MM.1S (cell line): ENCODE data around the gene ADTRP.

Experiments used
- DNase-seq: peaks from one replicate; pipeline ENCODE4 v3.0.0-alpha.2; 2015
- H2AFZ ChIP-seq: fragments of 300-600 bp; sonication (generic); 2 replicates; pipeline ENCODE4 v1.6.0; 2016; ENCODE audit warnings: antibody characterized with exemption, low read length
- H3F3A ChIP-seq: fragments of 300-600 bp; sonication (generic); 2 replicates; pipeline ENCODE4 v1.6.1; 2016; ENCODE audit warnings: mild to moderate bottlenecking, antibody characterized with exemption, low read length, moderate library complexity, mixed read lengths; ENCODE audit not compliant: insufficient read depth
- H3K27ac ChIP-seq: fragments of 300-600 bp; sonication (generic); 2 replicates; pipeline ENCODE4 v1.5.1; 2016; ENCODE audit warnings: mild to moderate bottlenecking, low read length
- H3K27me3 ChIP-seq: fragments of 300-600 bp; sonication (generic); replicated peaks from 2 replicates; pipeline ENCODE4 v1.6.0; 2016; ENCODE audit warnings: low read length; ENCODE audit not compliant: insufficient read depth
- H3K36me3 ChIP-seq: fragments of 300-600 bp; sonication (generic); replicated peaks from 2 replicates; pipeline ENCODE4 v1.6.1; 2016; ENCODE audit warnings: mild to moderate bottlenecking, low read length, mixed read lengths; ENCODE audit not compliant: insufficient read depth
- H3K4me1 ChIP-seq: fragments of 300-600 bp; sonication (generic); 2 replicates; pipeline ENCODE4 v1.6.1; 2016; ENCODE audit warnings: low read length, mixed read lengths
- H3K4me2 ChIP-seq: fragments of 300-600 bp; sonication (generic); 2 replicates; pipeline ENCODE4 v1.6.0; 2016; ENCODE audit warnings: low read depth, low read length
- H3K4me3 ChIP-seq: fragments of 300-600 bp; sonication (generic); 2 replicates; pipeline ENCODE4 v1.5.1; 2016; ENCODE audit warnings: low read length, mixed read lengths
- H3K79me2 ChIP-seq: fragments of 300-600 bp; sonication (generic); 2 replicates; pipeline ENCODE4 v1.6.1; 2016; ENCODE audit warnings: mixed run types, low read length, mixed read lengths
- H3K9ac ChIP-seq: fragments of 300-600 bp; sonication (generic); 2 replicates; pipeline ENCODE4 v1.6.1; 2016; ENCODE audit warnings: low read length, mixed read lengths
- H3K9me2 ChIP-seq: fragments of 300-600 bp; sonication (generic); replicated peaks from 2 replicates; pipeline ENCODE4 v1.6.1; 2016; ENCODE audit warnings: mild to moderate bottlenecking, low read length, mixed read lengths; ENCODE audit not compliant: insufficient read depth
- H3K9me3 ChIP-seq: fragments of 300-600 bp; sonication (generic); replicated peaks from 2 replicates; pipeline ENCODE4 v1.6.1; 2016; ENCODE audit warnings: mild to moderate bottlenecking, low read length, mixed read lengths; ENCODE audit not compliant: insufficient read depth
- H4K20me1 ChIP-seq: fragments of 300-600 bp; sonication (generic); 2 replicates; pipeline ENCODE4 v1.6.1; 2016; ENCODE audit warnings: mild to moderate bottlenecking, low read length, moderate library complexity, mixed read lengths; ENCODE audit not compliant: insufficient read depth
- CTCF ChIP-seq: fragments of 300-600 bp; sonication (generic); IDR thresholded peaks from 2 replicates; pipeline ENCODE4 v1.5.1; 2016; ENCODE audit warnings: antibody characterized with exemption, low read length, mixed read lengths
- EZH2 ChIP-seq: fragments of 300-600 bp; sonication (generic); optimal IDR thresholded peaks from 2 replicates; pipeline ENCODE3; 2017; ENCODE audit warnings: low read depth, mild to moderate bottlenecking, antibody characterized with exemption, low read length, mixed read lengths
- EZH2phosphoT487 ChIP-seq: fragments of 300-600 bp; sonication (generic); IDR thresholded peaks from 2 replicates; pipeline ENCODE4 v1.6.1; 2018; ENCODE audit warnings: antibody characterized with exemption, low read length

The ADTRP gene

GRCh38 chr6:11764250-11764604 lies 14.4 kb downstream of the ADTRP start:
- no peaks in the 10 kb centered on the region for H3K9me3 ChIP-seq
- TF ChIP-seq CTCF (no peak), EZH2phosphoT487 (no peak), EZH2 (no peak)
- no peaks in the 10 kb centered on the region for H3K27me3 ChIP-seq
- H2AFZ ChIP-seq: no peak overlapping the region
- H3K9ac ChIP-seq: no peak overlapping the region
- no peaks in the 10 kb centered on the region for H3K79me2 ChIP-seq
- H3K4me2 ChIP-seq: no peak overlapping the region
- H3K4me3 ChIP-seq: no peak overlapping the region
- no peaks in the 10 kb centered on the region for H3F3A ChIP-seq
- no peaks in the 10 kb centered on the region for H3K36me3 ChIP-seq
- no peak for DNase-seq
- H3K9me2 ChIP-seq: no peaks in the 10 kb centered on the region
- no peaks in the 10 kb centered on the region for H4K20me1 ChIP-seq
- H3K27ac ChIP-seq: no peak overlapping the region
- no peaks in the 10 kb centered on the region for H3K4me1 ChIP-seq

- Histone ChIP-seq H3K4me1 (no peaks in the 10 kb centered on the region), H3K27ac (no peak overlapping the region), H3K9me3 (no peaks in the 10 kb centered on the region), H3K4me2 (no peak overlapping the region), H3F3A (no peaks in the 10 kb centered on the region), H3K79me2 (no peaks in the 10 kb centered on the region), H3K9me2 (no peaks in the 10 kb centered on the region), H3K27me3 (no peaks in the 10 kb centered on the region), H3K9ac (no peak overlapping the region), H3K4me3 (no peak overlapping the region), H4K20me1 (no peaks in the 10 kb centered on the region), H2AFZ (no peak overlapping the region), H3K36me3 (no peaks in the 10 kb centered on the region)
- TF ChIP-seq EZH2 (no peak), CTCF (no peak), EZH2phosphoT487 (no peak)
- DNase-seq: no peak
Measured at GRCh38 chr6:11763460-11764249, 14.9 kb downstream of the ADTRP start.

- no peak overlapping the region for H3K27ac ChIP-seq
- no peak for TF ChIP-seq EZH2phosphoT487
- TF ChIP-seq CTCF: no peak
- no peak for TF ChIP-seq EZH2
- no peaks in the 10 kb centered on the region for H3K4me1 ChIP-seq
- no peak overlapping the region for H3K4me3 ChIP-seq
- no peak for DNase-seq
- no peaks in the 10 kb centered on the region for H3K9me2 ChIP-seq
- no peaks in the 10 kb centered on the region for H3K9me3 ChIP-seq
- no peak overlapping the region for H3K4me2 ChIP-seq
- H3F3A ChIP-seq: no peaks in the 10 kb centered on the region
- no peaks in the 10 kb centered on the region for H3K79me2 ChIP-seq
- H3K9ac ChIP-seq: no peak overlapping the region
- H3K36me3 ChIP-seq: no peaks in the 10 kb centered on the region
- no peaks in the 10 kb centered on the region for H4K20me1 ChIP-seq
- no peak overlapping the region for H2AFZ ChIP-seq
- H3K27me3 ChIP-seq: no peaks in the 10 kb centered on the region
Measured at GRCh38 chr6:11762794-11763459, 15.7 kb downstream of the ADTRP start.
